ENCODE results near the gene MUC6. TPM values are rescaled to one million over a fixed set of nuclear protein-coding genes. Genes with fewer than 3 reads are reported as not detected.

The MUC6 gene
- polyA plus RNA-seq, 10 donors, result 0.08 to 0.46 (median 0.34) TPM

GRCh38 chr11:1009371-1009770 lies 27.1 kb downstream of the MUC6 start:
- no peak for DNase-seq

- no peak for DNase-seq
Measured at GRCh38 chr11:1008803-1009145, 27.7 kb downstream of the MUC6 start.

GRCh38 chr11:1008001-1008802 lies 28.3 kb downstream of the MUC6 start:
- no peak for DNase-seq

- DNase-seq, result no peak
Measured at GRCh38 chr11:1007279-1007678, 29.2 kb downstream of the MUC6 start.

- DNase-seq, result peak in 2 of 3 donors; percentile 35 to 59
Measured at GRCh38 chr11:1006762-1007161, 29.8 kb downstream of the MUC6 start.

- DNase-seq, result peak; percentile 30 to 81 (median 49)
Measured at GRCh38 chr11:1005928-1006327, 30.6 kb downstream of the MUC6 start.

GRCh38 chr11:1003159-1003558 lies 33.4 kb downstream of the MUC6 start:
- no peak for DNase-seq

GRCh38 chr11:1002406-1002984 lies 34.0 kb downstream of the MUC6 start:
- no peak for DNase-seq

GRCh38 chr11:1001617-1002405 lies 34.7 kb downstream of the MUC6 start:
- no peak for DNase-seq

GRCh38 chr11:1000357-1001278 lies 35.9 kb downstream of the MUC6 start:
- no peak for DNase-seq

- DNase-seq, result no peak
Measured at GRCh38 chr11:999009-999408, 37.5 kb downstream of the MUC6 start.

- no peak for DNase-seq
Measured at GRCh38 chr11:997907-998306, 38.6 kb downstream of the MUC6 start.

- DNase-seq, result no peak
Measured at GRCh38 chr11:996681-997080, 39.8 kb downstream of the MUC6 start.

- DNase-seq, result no peak
Measured at GRCh38 chr11:995752-996420, 40.6 kb downstream of the MUC6 start.

- DNase-seq, result no peak
Measured at GRCh38 chr11:995044-995751, 41.3 kb downstream of the MUC6 start.

- no peak for DNase-seq
Measured at GRCh38 chr11:993632-994167, 42.8 kb downstream of the MUC6 start.

- no peak for DNase-seq
Measured at GRCh38 chr11:992577-992976, 43.9 kb downstream of the MUC6 start.

- DNase-seq, result no peak
Measured at GRCh38 chr11:991711-992307, 44.7 kb downstream of the MUC6 start.

- no peak for DNase-seq
Measured at GRCh38 chr11:991034-991433, 45.5 kb downstream of the MUC6 start.

- DNase-seq, result no peak
Measured at GRCh38 chr11:990101-990500, 46.4 kb downstream of the MUC6 start.
